H54 (cell line): ENCODE data around the gene POU6F1.

Experiments used
- DNase-seq: peaks from one replicate; pipeline ENCODE4 v3.0.0; 2011; ENCODE audit warnings: low spot score, mixed read lengths; ENCODE audit not compliant: insufficient read length
- FAIRE-seq: peaks from 3 replicates; lab custom pipeline; 2011; peaks lifted over from hg19 to GRCh38; lab: Jason Lieb, UNC
- POLR2A ChIP-seq: IDR thresholded peaks from 2 replicates; pipeline ENCODE4 v1.6.1; 2011; ENCODE audit warnings: low read depth, mild to moderate bottlenecking, low read length

POU6F1 gene

DNA sequence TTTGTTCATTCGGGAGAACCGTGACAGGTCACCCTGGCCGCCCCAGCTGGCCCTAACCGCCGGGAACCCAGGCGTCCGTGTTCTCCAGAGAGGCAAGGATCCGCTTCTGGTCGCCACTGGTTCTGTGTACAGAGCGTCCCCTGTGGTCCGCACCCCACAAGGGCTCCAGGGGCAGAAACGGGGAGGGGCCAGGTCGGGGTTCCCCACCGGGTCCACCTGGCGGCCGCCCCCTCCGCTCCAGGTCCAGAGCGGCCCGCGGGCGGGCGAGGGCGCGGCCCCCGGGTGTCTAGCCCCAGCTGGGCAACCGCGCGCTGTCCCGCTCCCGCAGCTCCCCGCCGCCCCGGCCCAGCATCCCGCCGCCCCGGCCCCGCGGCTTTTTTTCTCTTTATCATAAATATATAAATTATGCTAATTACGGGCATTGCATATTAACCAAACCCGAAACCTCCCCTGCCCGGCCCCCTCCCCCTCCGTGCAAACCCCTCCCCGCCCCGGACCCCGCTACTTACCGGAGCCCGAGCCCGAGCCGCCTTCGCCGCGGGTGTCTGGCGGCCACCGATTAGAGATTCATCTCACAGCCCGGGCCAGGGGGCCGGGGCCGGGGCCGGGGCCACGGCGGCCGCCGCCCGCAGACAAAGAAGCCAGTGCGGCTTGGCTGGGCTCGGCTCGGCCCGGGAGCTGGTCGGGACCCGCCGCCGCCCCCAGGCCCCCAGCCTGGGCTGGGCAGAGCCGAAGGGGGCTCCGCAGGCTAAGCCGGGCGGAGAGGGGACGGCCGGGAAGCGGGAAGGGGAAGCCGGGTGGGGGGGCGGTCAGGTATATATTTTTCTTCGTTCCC, 512 bp downstream of the POU6F1 start:
- FAIRE-seq (no peak), DNase-seq (peak; percentile 50)
- no peak for TF ChIP-seq POLR2A

DNA sequence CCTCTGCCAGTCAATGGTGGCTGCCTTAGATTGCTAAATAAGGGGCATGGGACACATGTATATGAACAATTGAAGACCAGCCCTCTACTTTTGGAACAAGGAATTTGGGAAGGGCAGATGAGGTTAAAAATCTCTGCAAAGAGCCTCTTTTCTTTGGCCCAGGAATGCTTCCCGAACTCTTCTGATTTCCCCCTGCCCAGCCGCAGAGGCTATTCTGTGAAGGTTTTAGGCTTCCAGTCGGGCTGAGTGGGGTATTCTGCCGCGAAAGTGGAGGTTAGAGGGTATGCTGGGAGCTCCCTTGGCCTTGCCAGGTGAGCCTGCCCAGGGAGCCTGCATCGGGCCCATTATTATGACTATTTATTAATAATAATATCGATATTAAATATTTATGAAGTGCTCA, 1.2 kb downstream of the POU6F1 start:
- no peak for TF ChIP-seq POLR2A
- FAIRE-seq: no peak
- DNase-seq: no peak

DNA sequence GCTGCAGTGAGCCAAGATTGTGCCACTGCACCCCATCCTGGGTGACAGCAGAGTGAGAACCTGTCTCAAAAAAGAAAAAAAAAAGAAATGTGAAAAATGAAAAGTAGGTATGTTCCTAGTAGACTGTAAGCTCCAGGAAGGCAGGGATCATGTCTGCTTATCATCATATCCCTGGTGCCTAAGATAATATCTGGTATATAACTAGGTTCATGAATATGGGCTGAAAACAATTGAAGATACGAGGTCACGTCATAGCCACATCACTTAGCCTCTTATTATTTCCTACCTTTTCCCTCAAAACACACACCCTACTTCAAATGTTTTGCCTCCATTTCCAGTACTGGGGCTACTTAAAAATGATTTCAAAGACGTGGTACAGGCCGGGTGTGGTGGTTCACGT, 3.0 kb downstream of the POU6F1 start:
- TF ChIP-seq POLR2A: no peak
- no peak for FAIRE-seq
- DNase-seq: no peak

DNA sequence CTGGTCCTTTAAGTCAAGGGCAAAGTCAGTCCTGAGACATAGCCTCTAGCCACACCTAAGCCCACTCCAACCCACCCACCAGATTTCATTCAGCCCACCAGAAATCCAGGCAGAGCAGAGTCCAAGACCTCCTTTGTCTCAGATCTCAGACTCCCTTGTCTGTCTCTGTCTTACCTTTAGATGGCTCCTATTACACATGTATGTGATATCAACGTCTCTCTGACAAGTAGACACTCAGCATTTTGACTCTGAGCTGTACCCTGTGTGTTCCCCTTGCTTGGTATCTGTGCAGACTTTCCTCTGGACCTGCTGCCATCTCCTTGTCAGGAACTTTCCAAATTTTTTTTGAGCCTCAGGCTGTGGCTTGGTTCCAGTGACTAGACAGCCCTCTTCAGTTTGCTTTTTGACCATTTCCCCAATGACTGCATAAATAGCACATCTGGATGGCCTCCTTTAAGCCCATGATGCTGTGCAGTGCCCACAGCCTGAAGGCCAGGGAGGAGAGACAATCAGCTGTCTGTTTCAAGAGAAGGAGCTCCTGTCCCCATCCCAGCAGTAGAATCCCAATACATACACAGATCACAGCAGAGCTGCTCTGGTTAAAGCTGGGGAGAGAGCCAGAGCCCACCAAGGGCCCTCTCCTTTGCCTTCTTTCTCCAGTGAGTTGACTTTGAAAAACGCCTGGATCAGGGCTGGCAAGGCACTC, 7.0 kb downstream of the POU6F1 start:
- DNase-seq: no peak
- no peak for FAIRE-seq
- no peak for TF ChIP-seq POLR2A

DNA sequence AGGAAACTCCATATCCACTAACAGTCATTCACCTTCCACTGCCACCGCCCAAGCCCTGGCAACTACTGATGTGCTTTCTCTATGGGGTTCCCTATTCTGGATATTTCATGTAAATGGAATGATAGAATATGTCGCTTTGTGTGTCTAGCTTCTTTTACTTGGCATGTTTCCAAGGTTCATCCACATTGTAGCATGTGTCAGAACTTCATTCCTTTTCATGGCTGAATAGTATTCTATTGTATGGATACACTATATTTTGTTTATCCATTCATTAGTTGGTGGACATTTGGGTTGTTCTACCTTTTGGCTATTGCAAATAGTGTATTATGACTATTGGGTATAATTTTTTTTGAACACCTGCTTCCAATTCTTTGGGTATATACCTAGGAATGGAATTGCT, 8.6 kb downstream of the POU6F1 start:
- no peak for TF ChIP-seq POLR2A
- FAIRE-seq (no peak), DNase-seq (no peak)

DNA sequence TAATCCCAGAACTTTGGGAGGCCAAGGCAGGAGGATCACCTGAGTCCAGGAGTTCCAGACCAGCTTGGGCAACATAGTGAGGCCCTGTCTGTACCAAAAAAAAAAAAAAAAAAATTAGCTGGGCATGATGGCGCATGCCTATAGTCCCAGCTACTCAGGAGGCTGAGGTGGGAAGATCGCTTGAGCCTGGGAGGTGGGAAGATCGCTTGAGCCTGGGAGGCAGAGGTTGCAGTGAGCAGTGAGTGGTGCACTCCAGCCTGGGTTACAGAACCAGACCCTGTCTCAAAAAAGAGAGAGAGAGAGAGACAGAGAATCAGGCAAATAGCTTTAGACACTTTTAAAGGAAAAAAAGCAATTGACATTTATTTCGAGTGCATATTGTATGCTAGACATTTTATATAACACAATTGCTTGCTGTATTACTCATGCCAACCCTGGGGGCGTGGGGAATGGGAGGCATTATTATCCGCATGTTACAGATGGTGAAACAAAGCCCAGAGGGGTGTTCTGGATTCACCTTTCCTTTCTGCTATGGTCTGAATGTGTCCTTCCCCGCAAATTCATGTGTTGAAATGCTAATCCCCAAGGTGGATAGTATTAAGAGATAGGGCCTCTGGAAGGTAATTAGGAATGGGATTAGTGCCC, 9.7 kb downstream of the POU6F1 start:
- TF ChIP-seq POLR2A: no peak
- DNase-seq (no peak), FAIRE-seq (no peak)

DNA sequence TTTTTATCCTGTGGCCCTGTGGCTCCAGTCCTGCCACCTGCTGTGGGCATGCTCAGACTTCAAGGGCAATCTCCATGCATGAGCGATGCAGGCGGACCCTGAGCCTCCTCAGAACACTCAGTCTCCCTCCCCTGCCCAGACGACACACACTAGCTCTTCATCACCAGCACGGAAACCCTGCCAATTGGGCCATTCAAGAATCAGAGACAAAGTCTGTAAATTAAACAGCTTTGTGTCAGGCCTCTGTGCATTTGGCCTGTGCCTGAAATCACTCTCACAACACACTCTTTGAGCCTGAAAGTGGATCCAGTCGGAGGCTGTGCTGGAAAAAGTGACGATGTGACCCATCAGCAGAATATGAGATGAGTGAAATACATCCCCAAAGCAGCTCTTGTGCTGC, 12.5 kb downstream of the POU6F1 start:
- DNase-seq (no peak), FAIRE-seq (no peak)
- no peak for TF ChIP-seq POLR2A

DNA sequence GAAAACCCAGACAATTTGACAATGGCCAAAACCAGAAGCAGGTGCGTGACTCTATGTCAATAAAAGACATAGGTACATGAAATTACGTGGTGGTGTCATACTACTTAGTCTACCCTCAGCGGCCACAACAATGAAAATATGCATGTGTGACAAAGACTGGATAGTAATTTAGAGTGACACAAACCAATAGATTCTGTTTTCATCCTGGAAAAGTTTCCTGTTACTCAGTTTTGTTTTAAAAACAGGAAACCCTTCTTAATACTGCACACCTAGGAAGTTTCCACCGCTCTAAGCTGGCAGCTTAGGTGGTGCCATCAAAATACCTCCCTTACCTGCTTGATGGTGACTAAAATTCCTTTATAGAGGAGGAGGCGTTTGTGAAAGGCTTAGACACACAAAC, 15.1 kb downstream of the POU6F1 start:
- no peak for FAIRE-seq
- no peak for TF ChIP-seq POLR2A
- no peak for DNase-seq

DNA sequence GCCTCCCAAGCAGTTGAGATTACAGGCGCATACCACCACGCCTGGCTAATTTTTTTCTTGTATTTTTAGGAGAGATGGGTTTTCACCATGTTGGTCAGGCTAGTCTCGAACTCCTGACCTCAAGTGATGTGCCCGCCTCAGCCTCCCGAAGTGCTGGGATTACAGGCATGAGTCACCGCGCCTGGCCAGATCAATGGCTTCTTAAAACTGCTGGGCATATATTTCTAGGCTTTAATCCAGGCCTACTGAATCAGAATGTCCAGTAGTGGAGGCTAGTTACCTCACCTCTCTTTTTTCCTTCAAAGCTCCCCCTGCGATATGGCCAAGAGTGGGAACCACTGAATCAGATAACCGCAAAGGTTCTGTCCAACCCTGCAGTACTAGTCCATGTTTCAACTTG, 17.1 kb downstream of the POU6F1 start:
- TF ChIP-seq POLR2A: no peak
- DNase-seq: no peak
- FAIRE-seq: no peak

DNA sequence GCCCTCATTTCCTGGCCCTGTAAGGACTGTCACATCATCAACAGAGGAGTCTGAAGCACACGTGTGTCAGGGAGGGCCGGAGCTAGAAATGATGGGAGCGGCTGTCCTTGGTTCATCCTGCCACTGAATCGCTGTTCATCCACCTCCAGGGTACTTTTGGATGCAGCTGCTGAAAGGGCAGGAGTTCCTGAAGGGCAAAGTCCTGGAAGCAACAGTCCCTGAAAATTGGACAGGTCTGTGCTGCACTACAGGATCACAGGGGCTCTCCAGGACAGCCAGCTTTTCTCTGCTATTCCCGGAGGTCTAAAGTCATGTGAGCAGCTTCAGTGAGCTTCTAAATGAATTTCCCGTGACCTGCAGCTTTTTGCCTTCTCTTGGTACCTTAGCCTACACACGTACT, 17.7 kb downstream of the POU6F1 start:
- no peak for DNase-seq
- TF ChIP-seq POLR2A: no peak
- FAIRE-seq: no peak

DNA sequence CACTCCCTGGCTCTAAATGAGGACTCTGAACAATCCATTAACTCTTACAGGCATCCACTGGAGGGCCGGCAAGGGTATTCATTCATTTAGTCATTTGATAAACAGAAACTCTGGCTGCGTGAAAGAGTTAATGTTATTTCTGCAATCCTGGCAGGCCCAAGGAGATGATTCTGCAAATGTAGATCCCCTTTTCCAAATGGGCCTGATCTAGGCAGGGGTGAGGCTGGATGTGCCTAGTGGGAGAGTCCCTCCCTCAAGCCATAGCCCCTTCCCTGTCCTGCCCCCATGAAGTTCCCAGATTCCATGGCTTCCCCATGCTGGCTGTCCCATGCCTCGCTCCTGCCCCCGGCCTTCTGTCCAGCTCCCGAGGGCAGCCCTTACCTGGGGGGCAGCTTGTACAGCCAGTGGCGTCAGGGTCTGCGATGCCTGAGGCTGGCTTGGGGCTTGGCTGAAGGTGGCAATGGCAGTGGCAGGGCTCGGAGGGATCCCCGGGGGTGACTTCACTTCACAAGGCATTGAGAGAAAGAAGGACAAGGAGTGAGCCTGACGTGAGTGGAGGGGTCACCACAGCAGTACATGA, 18.4 kb downstream of the POU6F1 start:
- TF ChIP-seq POLR2A: no peak
- DNase-seq (no peak), FAIRE-seq (no peak)

DNA sequence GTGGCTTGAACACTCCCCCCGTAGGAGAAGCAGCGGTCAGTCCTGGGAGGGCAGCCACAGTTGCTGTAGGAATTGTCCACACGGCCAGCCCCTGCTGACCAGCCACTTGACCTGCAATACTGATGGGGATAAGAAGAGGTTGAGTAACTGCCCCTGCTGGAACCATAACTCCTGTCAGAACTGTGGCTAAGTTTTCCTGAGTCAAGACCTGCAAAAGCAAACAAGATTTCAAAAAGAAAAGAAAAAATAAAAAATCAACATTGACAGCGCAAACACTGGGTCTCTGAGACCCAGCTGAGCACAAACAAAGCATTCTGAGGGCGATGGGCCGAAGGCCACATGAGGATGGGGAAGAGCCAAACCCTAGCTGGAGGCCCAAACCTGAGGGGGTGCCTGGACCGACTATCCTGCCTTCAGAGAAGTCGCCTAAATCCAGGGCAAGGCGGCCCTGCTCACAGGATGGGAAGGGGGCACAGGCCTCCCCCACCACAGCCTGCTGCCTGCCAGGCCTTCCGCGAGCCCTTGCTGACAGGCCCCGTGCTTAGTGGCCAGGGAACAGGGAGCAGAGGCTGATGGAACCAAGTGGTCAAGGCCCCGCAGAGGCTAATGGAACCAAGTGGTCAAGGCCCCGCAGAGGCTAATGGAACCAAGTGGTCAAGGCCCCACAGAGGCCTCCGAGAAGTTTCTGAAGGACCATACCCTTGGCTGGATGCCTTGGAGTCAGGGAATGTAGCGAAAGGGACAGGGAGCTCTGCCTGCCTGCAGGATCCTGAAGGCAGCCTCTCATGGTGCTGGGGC, 19.1 kb downstream of the POU6F1 start:
- no peak for TF ChIP-seq POLR2A
- no peak for FAIRE-seq
- DNase-seq: no peak

DNA sequence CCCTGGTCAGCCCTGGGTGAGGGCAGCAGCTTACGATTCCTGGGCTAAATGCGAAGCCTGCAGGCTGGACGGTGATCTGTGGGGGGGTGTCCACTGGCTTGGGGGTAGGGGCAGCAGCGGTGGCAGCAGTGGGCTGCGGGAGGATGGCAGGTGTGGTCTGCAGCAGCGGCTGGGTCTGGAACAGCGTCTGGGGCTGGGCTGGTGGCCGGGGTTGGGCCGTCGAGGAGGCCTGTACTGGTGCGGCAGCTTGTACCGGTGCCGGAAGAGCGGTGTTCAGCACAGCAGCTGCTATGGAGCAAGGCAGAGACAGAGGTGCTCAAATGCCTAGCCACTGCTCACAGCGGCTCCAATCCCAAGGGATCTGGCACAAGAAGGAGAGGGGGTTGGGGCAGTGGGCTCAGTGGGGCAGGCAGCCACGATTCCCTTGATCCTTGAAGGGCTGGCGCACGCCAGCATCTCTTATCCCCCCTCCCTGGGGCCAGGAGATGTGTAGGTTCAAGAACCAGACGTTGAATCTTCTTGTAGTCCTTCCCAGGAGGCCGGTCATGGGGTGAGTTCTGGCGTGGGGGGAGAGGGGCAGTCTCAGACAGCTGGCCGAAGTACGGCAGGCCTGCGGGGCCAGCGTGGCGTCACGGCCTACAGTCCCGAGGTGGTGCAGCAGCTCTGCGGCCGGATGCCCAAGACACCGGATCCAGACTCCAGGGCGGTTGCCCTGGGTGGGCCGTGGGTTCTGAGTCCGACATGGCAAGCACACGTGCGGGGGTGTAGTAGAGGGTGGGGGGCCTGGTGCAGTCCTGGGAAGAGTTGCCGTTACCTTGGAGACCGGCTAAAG, 19.9 kb downstream of the POU6F1 start:
- no peak for DNase-seq
- FAIRE-seq: no peak
- TF ChIP-seq POLR2A: no peak
